HepG2 (cell line): ENCODE results near the gene MLLT10. TPM values are rescaled to one million over a fixed set of nuclear protein-coding genes. Genes with fewer than 3 reads are reported as not detected.

Experiments
- CBX5 ChIP-seq: sonication (generic); formaldehyde crosslinking; IDR thresholded peaks from 2 replicates; pipeline ENCODE4 v1.4.0; 2020; ENCODE audit warnings: missing genetic modification reagents, borderline replicate concordance
- CCDC6 ChIP-seq: sonication (generic); formaldehyde crosslinking; IDR thresholded peaks from 2 replicates; pipeline ENCODE4 v1.8.1; 2022; ENCODE audit warnings: mild to moderate bottlenecking, missing genetic modification reagents, moderate library complexity
- DNMT1 ChIP-seq: sonication (generic); formaldehyde crosslinking; IDR thresholded peaks from 2 replicates; pipeline ENCODE4 v1.5.1; 2020; ENCODE audit warnings: mild to moderate bottlenecking, missing genetic modification reagents
- GABPB1 ChIP-seq: IDR thresholded peaks from 2 replicates; pipeline ENCODE4 v1.6.1; 2016; ENCODE audit warnings: mild to moderate bottlenecking, missing genetic modification reagents, moderate library complexity, missing compliant biosample characterization
- HDAC2 ChIP-seq: sonication (generic); formaldehyde crosslinking; IDR thresholded peaks from 2 replicates; pipeline ENCODE4 v1.4.0; 2020; ENCODE audit warnings: missing genetic modification reagents
- HNRNPH1 ChIP-seq: fragments of 200-400 bp; formaldehyde crosslinking; optimal IDR thresholded peaks from 2 replicates; pipeline ENCODE3; 2017; ENCODE audit warnings: mild to moderate bottlenecking, low read depth, low read length
- NFYB ChIP-seq: sonication (generic); formaldehyde crosslinking; IDR thresholded peaks from 2 replicates; pipeline ENCODE4 v1.4.0; 2020; ENCODE audit warnings: missing genetic modification reagents
- NR2C2 ChIP-seq: sonication (generic); formaldehyde crosslinking; IDR thresholded peaks from 2 replicates; pipeline ENCODE4 v1.4.0; 2020; ENCODE audit warnings: missing genetic modification reagents, mild to moderate bottlenecking, moderate library complexity, borderline replicate concordance
- RCOR2 ChIP-seq: IDR thresholded peaks from 2 replicates; pipeline ENCODE4 v1.6.1; 2016; ENCODE audit warnings: missing biosample characterization, missing genetic modification reagents
- SATB2 ChIP-seq: sonication (generic); formaldehyde crosslinking; IDR thresholded peaks from 2 replicates; pipeline ENCODE4 v1.5.0; 2020; ENCODE audit warnings: missing genetic modification reagents
- SP2 ChIP-seq: sonication (generic); formaldehyde crosslinking; IDR thresholded peaks from 2 replicates; pipeline ENCODE4 v1.5.1; 2020; ENCODE audit warnings: mild to moderate bottlenecking, missing genetic modification reagents
- SP5 ChIP-seq: IDR thresholded peaks from 2 replicates; pipeline ENCODE4 v1.6.1; 2016; ENCODE audit warnings: low read depth, borderline replicate concordance
- SRF ChIP-seq: IDR thresholded peaks from 2 replicates; pipeline ENCODE4 v1.6.1; 2011; ENCODE audit warnings: mild to moderate bottlenecking, low read depth, low read length, moderate library complexity
- TAF1 ChIP-seq: sonication (generic); formaldehyde crosslinking; IDR thresholded peaks from 2 replicates; pipeline ENCODE4 v1.4.0; 2020; ENCODE audit warnings: missing genetic modification reagents
- ZBTB7A ChIP-seq: sonication (generic); formaldehyde crosslinking; IDR thresholded peaks from 2 replicates; pipeline ENCODE4 v1.8.0; 2022; ENCODE audit warnings: mild to moderate bottlenecking, missing genetic modification reagents
- ZEB1 ChIP-seq: IDR thresholded peaks from 2 replicates; pipeline ENCODE4 v1.6.1; 2012; ENCODE audit warnings: mild to moderate bottlenecking, low read depth, inconsistent platforms; ENCODE audit not compliant: insufficient replicate concordance
- ZFP62 ChIP-seq: sonication (generic); formaldehyde crosslinking; IDR thresholded peaks from 2 replicates; pipeline ENCODE4 v1.4.0; 2020; ENCODE audit warnings: missing genetic modification reagents
- ZNF263 ChIP-seq: sonication (generic); formaldehyde crosslinking; IDR thresholded peaks from 2 replicates; pipeline ENCODE4 v1.4.0; 2020; ENCODE audit warnings: missing genetic modification reagents
- ZNF331 ChIP-seq: sonication (generic); formaldehyde crosslinking; IDR thresholded peaks from 2 replicates; pipeline ENCODE4 v1.4.0; 2020; ENCODE audit warnings: missing genetic modification reagents
- ZNF468 ChIP-seq: sonication (generic); formaldehyde crosslinking; IDR thresholded peaks from 2 replicates; pipeline ENCODE4 v1.8.0; 2022; ENCODE audit warnings: mild to moderate bottlenecking, moderate library complexity, missing genetic modification reagents
- ZNF562 ChIP-seq: sonication (generic); formaldehyde crosslinking; IDR thresholded peaks from 2 replicates; pipeline ENCODE4 v1.8.0; 2022; ENCODE audit warnings: missing genetic modification reagents, borderline replicate concordance
- ZNF605 ChIP-seq: sonication (generic); formaldehyde crosslinking; IDR thresholded peaks from 2 replicates; pipeline ENCODE4 v1.8.0; 2022; ENCODE audit warnings: mild to moderate bottlenecking, missing genetic modification reagents
- ZNF607 ChIP-seq: sonication (generic); formaldehyde crosslinking; IDR thresholded peaks from 2 replicates; pipeline ENCODE4 v1.5.1; 2020; ENCODE audit warnings: missing genetic modification reagents, mild to moderate bottlenecking, borderline replicate concordance
- ZNF614 ChIP-seq: IDR thresholded peaks from 2 replicates; pipeline ENCODE4 v1.6.1; 2018; ENCODE audit warnings: missing biosample characterization, missing genetic modification reagents, inconsistent platforms, borderline replicate concordance
- ZNF674 ChIP-seq: sonication (generic); formaldehyde crosslinking; IDR thresholded peaks from 2 replicates; pipeline ENCODE4 v1.5.0; 2020; ENCODE audit warnings: low read depth, mild to moderate bottlenecking, missing genetic modification reagents
- ZNF839 ChIP-seq: sonication (generic); formaldehyde crosslinking; IDR thresholded peaks from 2 replicates; pipeline ENCODE4 v1.4.0; 2020; ENCODE audit warnings: missing genetic modification reagents, mild to moderate bottlenecking, borderline replicate concordance
- ZNF850 ChIP-seq: sonication (generic); formaldehyde crosslinking; conservative IDR thresholded peaks from 2 replicates; pipeline ENCODE4 v1.9.0; 2021; ENCODE audit warnings: mild to moderate bottlenecking, missing genetic modification reagents
- polyA plus RNA-seq, 8 experiments: library from polyadenylated mRNA; depleted of rRNA in 3 of 8; stranded (reverse) in 7 of 8; unstranded in 1 of 8; fragments of >200 nt; fragmentation: Illumina TruSeq in 4 of 8; extraction: Trizol in 4 of 8; gene quantifications; 2 replicates each; pipeline versions ENCODE4 v1.2.1 to v1.2.3, GENCODE V29; 2011 to 2016; ENCODE audit warnings: low read depth in 4 of 8, missing spikeins in 1 of 8, mixed read lengths in 1 of 8; ENCODE audit not compliant: insufficient read depth in 1 of 8
- total RNA-seq, 5 experiments: library from RNA; depleted of rRNA; stranded (reverse); fragments of >200 nt; fragmentation: Illumina TruSeq; extraction: Trizol; gene quantifications; 2 replicates each; pipeline ENCODE4 v1.2.3, GENCODE V29; 2016; ENCODE audit warnings: low read depth in 1 of 5
- TF ChIP-seq, protein P1 (sequence below): sonication (generic); formaldehyde crosslinking; IDR thresholded peaks from 2 replicates; pipeline ENCODE4 v1.4.0; 2020; ENCODE audit warnings: mild to moderate bottlenecking, missing genetic modification reagents
- TF ChIP-seq, protein P2 (sequence below): sonication (generic); formaldehyde crosslinking; IDR thresholded peaks from 2 replicates; pipeline ENCODE4 v1.4.0; 2020; ENCODE audit warnings: missing genetic modification reagents
- TF ChIP-seq, protein P3 (sequence below): sonication (generic); formaldehyde crosslinking; IDR thresholded peaks from 2 replicates; pipeline ENCODE4 v1.4.0; 2020; ENCODE audit warnings: mild to moderate bottlenecking, missing genetic modification reagents

The MLLT10 gene
- total and polyA plus RNA-seq, 2 of the 13 experiments (the other 11 are each of a cell fraction or from before 2014, with no cell fraction given): 51.3 to 84.1 TPM

DNA sequence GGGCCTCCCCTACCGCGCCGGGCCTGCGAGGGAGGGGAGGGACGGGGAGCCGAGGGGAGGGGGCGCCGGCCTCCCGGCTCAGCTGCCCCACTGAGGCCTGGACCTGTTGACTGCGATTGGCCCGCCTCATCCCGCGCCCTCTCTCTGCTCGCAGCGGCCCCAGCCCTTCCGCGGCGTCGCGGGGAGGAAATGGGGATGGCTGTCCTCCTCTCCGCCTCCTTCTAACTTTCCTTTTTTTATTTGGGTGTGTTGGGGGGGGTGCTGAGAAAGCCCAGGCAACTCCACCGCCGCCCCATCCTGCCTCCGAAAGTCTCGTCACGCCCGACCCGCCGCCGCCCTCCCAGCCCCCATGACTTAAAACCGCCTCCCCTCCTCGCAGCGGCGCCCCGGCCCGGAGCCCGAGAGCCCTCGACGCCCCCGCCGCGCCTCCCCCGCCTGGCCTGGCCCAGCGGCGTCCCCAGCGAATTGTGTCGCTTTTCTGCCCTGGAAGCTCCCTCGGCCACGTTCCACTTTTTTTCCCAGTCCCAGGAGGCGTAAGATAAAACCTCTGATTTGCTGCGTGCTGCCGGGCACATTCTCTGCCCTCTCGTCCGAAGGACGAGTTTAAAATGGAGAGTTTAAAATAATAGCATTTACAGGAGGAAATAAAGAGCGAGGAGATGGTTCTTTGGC is 7.7 kb upstream of the MLLT10 start (continued):
- peak; percentile 65 for TF ChIP-seq HNRNPH1
- TF ChIP-seq ZNF331 (CRISPR knock-in tag): peak; percentile 7; the same call in 1 of the 2 replicates
- TF ChIP-seq, protein P1, sequence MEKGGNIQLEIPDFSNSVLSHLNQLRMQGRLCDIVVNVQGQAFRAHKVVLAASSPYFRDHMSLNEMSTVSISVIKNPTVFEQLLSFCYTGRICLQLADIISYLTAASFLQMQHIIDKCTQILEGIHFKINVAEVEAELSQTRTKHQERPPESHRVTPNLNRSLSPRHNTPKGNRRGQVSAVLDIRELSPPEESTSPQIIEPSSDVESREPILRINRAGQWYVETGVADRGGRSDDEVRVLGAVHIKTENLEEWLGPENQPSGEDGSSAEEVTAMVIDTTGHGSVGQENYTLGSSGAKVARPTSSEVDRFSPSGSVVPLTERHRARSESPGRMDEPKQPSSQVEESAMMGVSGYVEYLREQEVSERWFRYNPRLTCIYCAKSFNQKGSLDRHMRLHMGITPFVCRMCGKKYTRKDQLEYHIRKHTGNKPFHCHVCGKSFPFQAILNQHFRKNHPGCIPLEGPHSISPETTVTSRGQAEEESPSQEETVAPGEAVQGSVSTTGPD (CRISPR knock-in tag): 0 out of 2 replicates have a peak, but pooled peaks have one; percentile 24
- TF ChIP-seq ZNF562 (CRISPR knock-in tag): no peak
- TF ChIP-seq, protein P2, sequence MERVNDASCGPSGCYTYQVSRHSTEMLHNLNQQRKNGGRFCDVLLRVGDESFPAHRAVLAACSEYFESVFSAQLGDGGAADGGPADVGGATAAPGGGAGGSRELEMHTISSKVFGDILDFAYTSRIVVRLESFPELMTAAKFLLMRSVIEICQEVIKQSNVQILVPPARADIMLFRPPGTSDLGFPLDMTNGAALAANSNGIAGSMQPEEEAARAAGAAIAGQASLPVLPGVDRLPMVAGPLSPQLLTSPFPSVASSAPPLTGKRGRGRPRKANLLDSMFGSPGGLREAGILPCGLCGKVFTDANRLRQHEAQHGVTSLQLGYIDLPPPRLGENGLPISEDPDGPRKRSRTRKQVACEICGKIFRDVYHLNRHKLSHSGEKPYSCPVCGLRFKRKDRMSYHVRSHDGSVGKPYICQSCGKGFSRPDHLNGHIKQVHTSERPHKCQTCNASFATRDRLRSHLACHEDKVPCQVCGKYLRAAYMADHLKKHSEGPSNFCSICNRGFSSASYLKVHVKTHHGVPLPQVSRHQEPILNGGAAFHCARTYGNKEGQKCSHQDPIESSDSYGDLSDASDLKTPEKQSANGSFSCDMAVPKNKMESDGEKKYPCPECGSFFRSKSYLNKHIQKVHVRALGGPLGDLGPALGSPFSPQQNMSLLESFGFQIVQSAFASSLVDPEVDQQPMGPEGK (CRISPR knock-in tag): peak; percentile 85
- TF ChIP-seq SP2 (CRISPR knock-in tag): 0 out of 2 replicates have a peak, but pooled peaks have one; percentile 17
- no peak for TF ChIP-seq HDAC2 (CRISPR knock-in tag)
- TF ChIP-seq SRF: no peak
- TF ChIP-seq ZNF674: no peak
- TF ChIP-seq ZNF605: peak; percentile 9; the same call in 1 of the 2 replicates
- no peak for TF ChIP-seq DNMT1 (CRISPR knock-in tag)
- no peak for TF ChIP-seq CBX5 (CRISPR knock-in tag)
- peak; percentile 38; the same call in 1 of the 2 replicates for TF ChIP-seq TAF1 (CRISPR knock-in tag)
- no peak for TF ChIP-seq ZEB1
- peak; percentile 81 for TF ChIP-seq GABPB1 (CRISPR knock-in tag)
- no peak for TF ChIP-seq RCOR2 (CRISPR knock-in tag)
- no peak for TF ChIP-seq ZNF839 (CRISPR knock-in tag)
- TF ChIP-seq SP5 (CRISPR knock-in tag): no peak
- TF ChIP-seq ZNF468 (CRISPR knock-in tag): no peak
- TF ChIP-seq ZNF263 (CRISPR knock-in tag): no peak
- peak; percentile 93 for TF ChIP-seq ZNF850 (CRISPR knock-in tag)
- no peak for TF ChIP-seq NR2C2 (CRISPR knock-in tag)
- TF ChIP-seq CCDC6: no peak
- no peak for TF ChIP-seq ZBTB7A (CRISPR knock-in tag)
- TF ChIP-seq NFYB: peak; percentile 55
- 0 out of 2 replicates have a peak, but pooled peaks have one; percentile 12 for TF ChIP-seq SATB2 (CRISPR knock-in tag)
- TF ChIP-seq, protein P3, sequence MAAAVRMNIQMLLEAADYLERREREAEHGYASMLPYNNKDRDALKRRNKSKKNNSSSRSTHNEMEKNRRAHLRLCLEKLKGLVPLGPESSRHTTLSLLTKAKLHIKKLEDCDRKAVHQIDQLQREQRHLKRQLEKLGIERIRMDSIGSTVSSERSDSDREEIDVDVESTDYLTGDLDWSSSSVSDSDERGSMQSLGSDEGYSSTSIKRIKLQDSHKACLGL: peak; percentile 64; the same call in 1 of the 2 replicates
- no peak; the same call in 1 of the 2 replicates for TF ChIP-seq ZNF614
- TF ChIP-seq ZNF607 (CRISPR knock-in tag): peak; percentile 61; the same call in 1 of the 2 replicates
- no peak for TF ChIP-seq ZFP62 (CRISPR knock-in tag)
